Hematopoietic multipotent progenitor cell treated with erythropoietin and hydrocortisone succinate and interleukin-3 and kit ligand, for 15 days (in vitro differentiated cells): ENCODE results near the gene SKAP1.
"Not testable (repeated sequence)": the region's sequence is repeated elsewhere in the genome, so short reads cannot be mapped to it uniquely, and the experiment has no call there.

ENCODE experiments used
- DNase-seq: peaks from one replicate; pipeline ENCODE4 v3.0.0-alpha.2; 2015; ENCODE audit warnings: low spot score

The SKAP1 gene

DNA sequence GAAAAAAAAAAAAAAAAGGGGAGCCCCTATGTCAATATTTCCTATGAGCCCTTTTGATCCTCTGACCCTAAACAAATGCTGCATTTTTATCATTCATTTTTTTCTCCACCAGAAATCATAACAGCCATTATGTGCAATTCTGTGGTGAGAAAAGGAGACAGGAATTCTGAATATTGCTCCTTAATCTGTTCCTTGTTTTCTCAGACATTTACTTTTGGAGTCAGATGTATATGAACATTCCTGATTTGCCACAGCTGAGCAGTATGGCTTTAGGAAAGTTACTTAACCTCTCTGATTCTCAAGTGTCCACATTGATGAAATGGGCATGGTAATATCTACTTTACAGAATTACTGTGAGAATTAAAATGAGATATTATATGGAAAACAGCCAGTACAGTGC, 144.4 kb downstream of the SKAP1 start:
- DNase-seq = no peak

DNA sequence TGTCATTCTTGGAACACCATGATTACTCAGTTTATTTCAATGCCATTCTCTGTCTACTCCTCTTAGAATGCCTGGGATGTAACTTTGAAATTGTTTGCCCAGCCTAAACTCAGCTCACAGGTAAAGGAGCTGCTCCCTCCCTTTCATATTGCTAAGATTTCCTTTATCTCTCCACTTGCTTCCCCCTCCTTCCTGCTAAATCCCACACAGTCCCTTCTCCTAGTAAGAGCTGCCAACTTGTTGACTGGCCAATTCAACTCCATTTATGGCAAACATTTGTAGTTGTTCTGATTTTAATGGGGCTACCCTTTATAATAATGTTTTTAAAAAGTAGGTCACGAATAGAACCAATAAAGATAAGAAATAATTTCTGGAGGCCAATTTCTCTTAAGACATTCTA, 146.1 kb downstream of the SKAP1 start:
- DNase-seq = no peak

DNA sequence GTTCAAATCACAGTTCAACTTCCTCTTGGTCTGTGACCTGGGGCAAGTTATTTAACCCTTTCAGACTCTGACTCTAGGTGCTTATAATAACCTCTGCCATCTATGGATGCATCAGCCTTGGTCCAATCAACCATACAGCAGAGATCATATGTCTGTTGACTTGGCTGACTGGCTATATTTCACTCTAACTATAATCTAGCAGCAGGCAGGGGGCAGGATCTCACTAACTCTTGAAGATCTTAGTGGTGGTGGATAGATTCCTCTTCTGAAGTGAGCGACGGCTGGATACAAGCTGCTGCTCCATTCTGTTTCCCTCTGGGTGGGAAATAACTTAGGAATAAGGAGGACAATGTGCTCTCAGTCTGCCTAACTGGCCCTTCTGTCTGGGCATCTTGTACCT, 146.6 kb downstream of the SKAP1 start:
- DNase-seq = no peak

DNA sequence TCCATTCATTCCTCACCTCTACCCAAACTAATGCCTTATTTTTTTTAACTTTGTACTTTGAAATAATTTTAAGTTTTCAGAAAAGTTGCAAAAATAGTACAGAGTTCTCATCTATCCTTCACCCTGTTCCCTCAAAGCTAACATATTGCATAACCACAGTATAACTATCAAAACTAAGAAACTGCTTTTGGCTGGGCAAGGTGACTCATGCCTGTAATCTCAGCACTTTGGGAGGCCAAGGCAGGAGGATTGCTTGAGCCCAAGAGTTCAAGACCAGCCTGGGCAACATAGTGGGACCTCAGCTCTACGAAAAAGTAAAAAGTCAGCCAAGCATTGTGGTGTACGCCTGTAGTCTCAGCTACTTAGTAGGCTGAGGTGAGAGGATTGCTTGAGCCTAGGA, 147.7 kb downstream of the SKAP1 start:
- no peak for DNase-seq

DNA sequence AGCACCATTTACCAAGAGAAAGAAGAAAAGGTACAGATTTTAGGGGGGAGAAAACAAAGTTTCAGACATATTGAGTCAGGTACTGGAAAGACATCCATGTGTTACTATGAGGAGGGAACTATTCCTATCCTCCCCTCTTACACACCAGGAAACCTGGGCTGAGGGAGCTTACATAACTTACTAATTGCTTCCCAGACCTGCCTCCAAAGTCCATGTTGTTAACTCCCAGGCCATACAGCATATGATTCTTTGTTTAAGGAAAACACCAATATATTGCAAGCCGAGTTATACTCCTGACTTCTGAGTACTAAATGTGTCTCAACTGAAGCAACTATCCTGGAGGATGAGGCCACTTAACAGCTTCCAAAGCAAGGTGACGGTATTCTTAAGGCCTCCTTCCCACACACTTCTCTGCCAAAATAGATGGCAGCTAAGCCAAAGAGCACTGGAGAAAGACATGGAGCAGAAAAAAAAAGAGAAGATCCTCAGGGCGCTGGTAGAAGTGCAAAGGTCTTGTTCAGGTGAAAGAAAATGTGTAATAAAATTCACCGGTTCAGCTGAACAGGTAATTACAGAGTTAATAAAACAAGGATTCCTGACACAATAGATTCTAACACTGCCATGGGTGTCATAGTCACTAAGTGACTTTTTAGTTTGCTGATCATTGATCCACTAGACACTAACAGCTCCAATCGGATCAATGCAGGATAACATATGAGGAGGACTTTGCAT, 151.1 kb downstream of the SKAP1 start:
- DNase-seq = no peak

DNA sequence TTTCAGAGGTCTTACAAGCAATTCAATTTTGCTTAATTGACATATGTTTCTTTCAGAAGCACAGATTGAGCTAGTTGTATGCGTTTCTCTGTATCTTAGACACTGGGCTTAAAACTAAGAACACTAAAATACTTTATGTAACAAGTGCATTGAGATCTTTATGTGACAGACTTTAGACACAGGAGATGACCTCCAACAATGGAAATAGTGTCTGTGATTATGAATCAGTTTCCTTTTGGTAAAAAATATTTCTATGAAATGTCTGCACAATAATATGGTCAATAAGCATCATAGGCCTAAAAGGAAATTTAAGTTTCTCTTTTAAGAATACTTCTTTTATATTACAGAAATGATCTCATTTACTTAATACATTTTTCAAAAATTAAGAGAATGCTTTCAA, 153.2 kb downstream of the SKAP1 start:
- DNase-seq = no peak

DNA sequence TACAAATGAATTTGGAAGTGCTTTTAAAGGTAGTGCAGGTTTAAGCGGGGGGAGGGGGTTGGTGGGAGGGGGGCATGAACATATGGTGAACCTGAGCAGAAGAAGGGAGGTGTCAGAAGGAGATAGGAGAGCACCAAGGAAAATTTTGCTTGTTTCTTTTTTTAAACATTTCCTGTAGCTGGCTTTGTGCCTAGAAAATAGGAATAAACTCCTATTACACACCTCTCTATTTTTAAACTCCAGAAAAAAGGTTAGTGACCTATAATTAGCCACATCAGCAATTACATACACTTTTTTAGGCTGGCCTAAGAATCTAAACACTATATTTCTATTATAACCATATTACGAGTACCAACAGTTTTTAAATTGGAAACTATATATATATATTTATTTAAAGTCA, 159.1 kb downstream of the SKAP1 start:
- no peak for DNase-seq

DNA sequence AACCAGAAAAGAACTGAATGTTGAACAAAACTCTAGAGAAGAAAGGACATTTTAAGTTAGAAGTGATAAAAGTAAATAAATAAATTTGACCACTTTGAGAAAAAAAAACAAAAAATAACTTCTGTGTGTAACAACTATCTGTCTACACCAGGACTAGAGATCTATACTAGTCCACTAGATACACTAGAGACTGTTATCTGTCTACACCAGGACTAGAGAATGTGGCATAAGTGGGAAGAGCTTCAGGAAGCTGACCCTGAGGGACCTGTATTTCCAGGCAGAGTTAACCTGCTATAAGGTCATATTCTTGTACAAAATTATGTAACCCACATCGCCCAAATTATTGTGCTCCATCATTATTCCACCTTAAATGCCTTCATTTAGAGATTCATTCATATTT, 160.8 kb downstream of the SKAP1 start:
- DNase-seq = no peak

DNA sequence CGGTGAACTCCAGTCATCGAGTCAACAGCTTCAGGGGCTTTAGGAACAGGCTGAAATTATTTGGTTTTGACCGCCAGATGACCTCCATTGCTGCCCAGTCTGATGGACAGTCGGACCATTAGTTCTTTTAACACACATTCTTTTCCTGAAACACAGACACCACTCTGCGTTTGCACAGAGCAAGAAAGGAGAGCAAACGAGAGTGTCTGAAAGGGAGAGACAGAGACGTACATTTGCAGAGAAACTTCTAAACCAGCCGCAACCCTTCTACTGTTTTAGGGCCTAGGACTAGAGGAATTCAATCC, 166.3 kb downstream of the SKAP1 start:
- no peak for DNase-seq

DNA sequence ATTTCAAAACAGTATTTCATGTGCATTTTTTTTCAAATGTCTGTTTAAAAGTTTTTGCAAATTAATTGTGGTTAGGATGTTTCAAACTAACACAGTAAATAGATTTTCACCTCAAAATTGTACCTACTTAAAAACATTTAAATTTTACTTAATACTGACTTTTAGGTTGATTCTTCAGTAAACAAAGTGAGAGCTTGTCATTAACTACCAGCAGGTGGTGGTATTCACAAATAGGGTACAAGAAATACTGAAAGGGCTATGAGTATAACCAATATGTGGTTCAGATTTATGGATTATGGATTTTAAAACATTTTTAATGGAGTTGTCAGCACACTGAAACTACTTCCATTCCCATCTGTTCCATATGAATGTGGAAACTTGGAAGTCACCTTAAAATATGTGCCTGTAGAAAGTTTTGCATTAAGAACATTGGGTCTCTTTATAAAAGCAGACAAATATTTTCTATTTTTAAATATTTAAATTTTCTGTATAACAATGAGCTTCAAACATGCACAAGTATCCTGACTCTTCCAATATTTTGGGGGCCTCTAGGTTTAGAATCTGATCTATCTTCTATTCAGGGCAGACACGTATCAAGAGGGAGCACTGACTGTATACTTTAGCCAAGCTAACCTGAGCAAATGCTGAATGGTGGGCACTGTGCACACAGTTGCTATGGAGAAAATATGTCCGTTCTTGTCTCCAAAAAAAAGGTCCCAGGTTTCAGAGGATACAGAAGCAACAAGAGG, 166.9 kb downstream of the SKAP1 start:
- no peak for DNase-seq

DNA sequence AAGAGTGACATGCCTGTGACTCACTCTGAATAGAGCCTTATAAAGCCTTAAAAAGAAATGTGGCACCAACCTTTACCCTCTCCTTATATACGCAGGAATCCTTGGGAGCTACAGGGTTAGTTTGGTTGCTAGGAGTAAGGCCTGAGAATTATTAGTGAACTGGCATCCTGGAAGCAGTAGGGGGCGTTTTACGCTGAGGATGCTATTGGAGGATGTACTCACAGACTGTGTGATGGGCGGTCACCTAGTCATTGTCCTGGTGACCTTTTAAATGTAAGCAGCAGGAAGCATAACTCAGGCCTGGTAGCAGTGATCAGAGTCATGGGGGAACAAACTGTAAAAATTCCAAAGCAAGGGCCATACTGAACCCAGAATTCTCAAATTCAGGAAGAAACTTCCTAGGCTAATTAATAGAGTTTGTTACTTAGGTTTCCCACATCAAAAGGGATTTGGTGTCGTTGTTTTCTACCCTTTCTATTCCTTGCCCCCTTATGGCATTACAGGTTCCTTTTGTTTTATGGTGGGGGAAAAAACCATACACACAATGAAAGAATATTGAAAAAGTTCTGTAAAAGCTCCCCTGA, 168.6 kb downstream of the SKAP1 start:
- no peak for DNase-seq

DNA sequence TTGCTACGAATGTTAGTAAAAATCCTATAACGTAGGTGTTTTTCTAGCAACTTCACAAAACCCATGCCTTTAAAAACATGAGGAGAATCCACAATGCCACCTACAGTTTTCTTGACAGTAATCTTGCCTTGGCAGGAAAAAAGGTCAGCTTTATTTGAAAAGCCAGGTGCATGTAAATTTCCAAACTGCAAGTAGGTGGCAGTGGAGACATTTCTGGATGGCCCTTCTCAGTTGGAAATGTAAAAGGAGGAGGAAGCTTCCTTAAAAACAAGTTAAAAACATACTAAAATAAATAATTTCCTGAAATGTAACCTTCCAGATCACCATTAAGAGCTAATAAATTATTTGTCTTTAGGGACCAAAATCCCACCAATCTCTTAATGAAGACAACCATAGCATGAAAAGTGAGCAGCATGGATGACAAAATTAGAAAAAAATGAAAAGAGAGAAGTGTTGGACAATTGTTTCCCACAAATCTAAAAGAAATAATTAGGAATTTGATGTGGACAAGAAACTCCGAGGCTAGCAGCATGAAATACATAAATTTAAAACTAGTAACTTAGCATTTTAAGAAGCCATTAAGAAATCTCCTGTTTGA, 170.2 kb downstream of the SKAP1 start:
- DNase-seq = no peak

DNA sequence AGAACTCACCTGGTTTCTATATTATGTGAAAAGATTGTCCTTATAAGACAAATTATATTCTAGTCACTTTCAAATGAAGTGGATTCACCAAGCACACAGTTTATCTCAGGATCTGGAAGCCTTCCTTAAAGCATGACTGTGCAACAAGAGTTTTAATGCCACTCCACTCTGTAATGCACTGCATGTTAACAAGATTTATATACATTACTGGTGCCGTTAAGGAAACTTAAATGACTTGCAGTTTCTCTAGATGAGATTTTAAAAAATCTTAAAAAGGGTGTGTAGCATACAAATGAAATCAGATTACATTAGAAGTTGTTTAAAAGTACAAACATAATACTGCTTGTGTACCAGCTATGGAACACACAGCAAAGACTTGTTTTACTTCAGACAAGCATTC, 171.7 kb downstream of the SKAP1 start:
- no peak for DNase-seq

DNA sequence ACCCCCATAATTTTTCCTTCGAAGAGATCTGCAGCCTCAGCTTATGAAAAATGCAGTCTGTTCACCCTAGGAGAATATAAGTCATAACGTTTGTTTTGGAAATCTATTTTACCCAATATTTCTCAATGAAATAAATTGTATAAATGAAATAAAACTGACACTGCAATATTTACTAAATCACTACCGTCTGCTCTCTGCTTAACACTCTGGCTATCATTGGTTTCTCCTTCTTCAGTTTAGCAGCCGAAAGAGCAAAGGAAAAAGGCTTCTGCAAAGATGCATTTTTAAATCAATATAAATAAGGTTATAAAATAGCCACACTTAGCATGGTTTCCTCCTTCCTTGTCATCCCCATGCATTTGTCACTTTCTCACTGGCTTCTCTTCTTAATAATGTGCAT, 174.3 kb downstream of the SKAP1 start:
- no peak for DNase-seq

DNA sequence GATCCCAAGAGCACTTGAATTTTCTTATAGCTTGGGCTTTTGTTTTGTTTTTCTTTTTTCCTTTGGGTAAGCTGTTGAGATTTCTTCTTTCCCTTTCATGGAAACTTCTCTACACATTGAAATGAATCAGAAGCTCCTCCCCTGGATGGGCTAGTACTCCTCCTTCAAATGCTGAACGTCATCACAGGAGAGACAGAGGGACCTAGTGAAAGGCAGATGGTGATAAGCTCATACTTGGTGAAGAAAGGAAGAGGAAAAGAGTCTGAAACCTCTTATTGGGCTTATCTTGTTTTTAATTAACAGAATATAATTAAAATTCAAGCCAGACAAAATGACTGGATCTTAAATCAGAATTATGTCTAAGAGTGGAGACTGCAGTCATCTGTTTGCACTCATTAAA, 175.1 kb downstream of the SKAP1 start:
- no peak for DNase-seq

DNA sequence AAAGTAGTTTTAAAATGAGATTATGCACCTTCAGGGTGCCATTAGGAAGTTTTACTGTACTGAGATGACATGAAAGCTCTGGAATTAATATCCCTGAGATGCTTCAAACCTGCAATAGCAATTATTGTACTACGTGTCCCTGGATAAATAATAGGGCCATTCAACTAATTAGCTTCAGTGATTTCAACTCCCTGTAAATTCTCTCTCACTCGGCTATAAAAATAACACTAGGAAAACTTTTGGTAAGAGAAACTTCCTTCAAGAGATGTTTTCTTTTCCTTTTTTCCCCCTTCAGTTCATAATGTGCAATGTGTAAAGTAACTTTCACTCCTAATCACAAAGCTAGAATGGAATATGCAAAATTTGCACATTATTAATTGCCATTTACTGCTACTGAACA, 176.0 kb downstream of the SKAP1 start:
- no peak for DNase-seq

DNA sequence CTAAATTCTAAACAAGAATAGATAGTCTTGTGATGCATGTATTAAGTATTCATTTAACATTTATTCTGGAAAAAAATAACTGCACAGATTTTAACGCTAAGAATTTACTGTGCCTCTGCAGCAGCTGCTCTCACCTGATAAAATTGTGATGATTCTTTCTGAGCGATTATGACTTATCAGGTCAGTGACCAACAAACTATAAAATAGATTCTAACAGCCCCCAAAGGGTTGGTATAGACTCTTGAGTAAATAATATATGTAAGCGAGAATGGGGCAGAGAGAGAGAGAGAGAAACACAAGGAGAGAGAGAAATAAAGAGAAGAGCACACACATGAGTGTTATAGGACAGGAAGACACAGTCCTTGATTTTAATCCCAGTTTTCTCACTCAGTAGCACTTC, 178.1 kb downstream of the SKAP1 start:
- no peak for DNase-seq

DNA sequence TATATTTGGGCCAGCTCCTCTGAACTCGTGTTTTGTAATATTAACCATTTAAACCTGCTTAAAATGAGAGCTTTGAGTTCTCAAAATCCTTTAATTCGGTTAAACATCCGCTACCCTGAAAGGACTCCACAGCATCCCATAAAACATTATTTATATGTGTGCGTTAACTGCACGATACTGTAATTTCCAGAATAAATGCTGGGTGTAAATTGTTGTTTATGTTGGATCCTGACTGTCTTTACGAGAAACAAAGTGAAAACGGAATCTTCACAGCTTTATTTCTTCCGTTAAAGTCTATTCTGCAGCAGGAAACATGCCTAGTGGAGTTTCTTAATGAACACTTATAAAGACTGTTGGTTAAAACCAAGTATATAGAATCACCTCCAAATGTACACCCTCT, 179.1 kb downstream of the SKAP1 start:
- DNase-seq = no peak

DNA sequence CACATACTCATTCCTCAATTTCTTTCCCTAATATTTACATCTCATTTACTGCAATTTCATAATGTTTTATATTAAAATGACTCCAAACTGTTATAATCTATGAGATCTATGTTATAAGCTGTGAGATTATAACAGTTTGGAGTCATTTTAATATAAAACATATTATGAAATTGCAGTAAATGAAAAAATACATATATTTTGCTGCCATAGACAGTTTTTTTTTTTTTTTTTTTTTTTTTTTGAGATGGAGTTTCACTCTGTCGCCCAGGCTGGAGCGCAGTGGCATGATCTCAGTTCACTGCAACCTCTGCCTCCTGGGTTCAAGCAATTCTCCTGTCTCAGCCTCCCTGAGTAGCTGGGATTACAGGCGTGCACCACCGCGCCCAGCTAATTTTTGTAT, 180.0 kb downstream of the SKAP1 start:
- DNase-seq = not testable (repeated sequence)

DNA sequence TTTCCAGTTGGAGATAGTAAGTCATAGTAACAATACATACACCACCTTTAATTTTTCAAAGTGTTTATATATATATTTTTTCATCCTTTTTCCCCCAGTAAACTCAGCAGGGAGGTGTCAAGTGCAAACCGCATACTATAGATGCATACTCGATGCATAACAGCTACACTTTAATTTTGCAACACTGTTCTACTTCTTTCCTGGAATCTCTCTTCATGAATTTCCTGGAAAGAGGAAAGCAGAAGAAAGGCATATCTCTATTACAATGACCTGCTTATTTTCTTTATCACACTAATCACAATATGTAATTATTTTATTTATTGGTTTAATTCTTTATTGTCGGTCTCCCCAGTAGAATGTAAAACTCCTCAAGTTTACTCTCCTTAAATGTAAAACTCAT, 182.4 kb downstream of the SKAP1 start:
- DNase-seq = no peak

DNA sequence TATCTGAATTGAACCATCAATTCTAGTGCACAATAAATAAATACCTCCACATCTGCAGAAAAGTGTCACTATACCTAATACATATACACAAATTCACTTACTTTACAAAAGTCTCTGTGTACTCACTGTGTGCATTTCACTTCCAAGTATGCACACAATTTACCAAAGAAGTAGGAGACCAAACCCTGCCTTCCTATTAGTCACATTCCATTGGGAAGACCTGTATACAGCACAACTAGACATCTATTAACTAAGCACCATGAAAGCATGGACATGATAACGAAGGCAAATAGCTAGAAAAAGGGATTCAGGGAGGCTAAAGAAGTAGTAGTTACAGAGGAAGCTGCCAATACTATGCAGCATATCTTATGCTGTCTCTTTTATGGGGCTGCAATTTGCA, 183.0 kb downstream of the SKAP1 start:
- no peak for DNase-seq

DNA sequence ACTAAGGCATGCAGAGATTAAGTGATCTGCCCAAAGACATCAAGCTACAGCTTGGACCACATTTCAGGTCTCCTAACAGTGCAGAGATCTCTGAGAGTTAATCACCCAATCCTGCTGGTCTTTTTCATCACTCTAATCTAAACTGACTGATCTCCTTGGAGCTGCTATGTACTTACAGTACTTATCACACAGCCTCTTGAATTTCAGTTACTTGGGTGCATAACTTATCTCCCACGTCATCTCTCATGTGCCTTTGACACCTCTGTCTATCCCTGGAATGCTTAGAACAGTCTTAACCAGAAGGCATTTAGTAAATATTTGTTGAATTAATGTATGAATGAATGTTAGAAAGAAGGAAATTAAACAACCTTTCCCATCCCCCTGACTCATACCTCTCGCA, 183.4 kb downstream of the SKAP1 start:
- no peak for DNase-seq

DNA sequence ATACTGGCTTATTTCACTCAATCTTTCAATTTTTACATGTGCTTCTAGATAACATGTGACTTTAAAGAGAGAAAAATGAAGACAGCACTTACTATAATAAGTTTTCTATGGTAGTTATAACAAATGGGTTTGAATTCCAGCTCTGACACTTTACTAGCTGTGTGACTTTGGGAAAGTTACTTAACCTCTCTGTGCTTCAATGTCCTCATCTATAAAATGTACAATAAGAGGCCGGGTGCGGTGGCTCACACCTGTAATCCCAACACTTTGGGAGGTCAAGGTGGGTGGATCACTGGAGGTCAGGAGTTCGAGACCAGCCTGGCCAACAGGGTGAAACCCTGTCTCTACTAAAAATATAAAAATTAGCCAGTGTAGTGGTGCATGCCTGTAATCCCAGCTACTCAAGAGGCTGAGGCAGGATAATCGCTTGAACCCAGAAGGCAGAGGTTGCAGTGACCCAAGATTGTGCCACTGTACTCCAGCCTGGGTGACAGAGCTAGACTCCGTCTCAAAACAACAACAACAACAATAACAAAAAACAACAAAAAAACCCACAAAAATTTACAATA, 184.5 kb downstream of the SKAP1 start:
- not testable (repeated sequence) for DNase-seq
